GM12878 (cell line): ENCODE data around the gene RRAGA. TPM values are rescaled to one million over a fixed set of nuclear protein-coding genes. Genes with fewer than 3 reads are reported as not detected.

ENCODE experiments used
- ATAC-seq: fragments of 200-7000 bp; cut with Tn5 transposase; 3 replicates; pipeline ENCODE4 v1.9.1; 2020; ENCODE audit warnings: mild to moderate bottlenecking, moderate library complexity
- BruUV-seq: library from RNA; stranded (reverse); fragments of 400-500 nt; replicated peaks from 2 replicates; lab custom pipeline; 2021; lab: Mats Ljungman, UMichigan
- CTCF ChIA-PET: fragments of 300-600 bp; sonication (Branson Sonifier 250); formaldehyde crosslinking; extraction: SDS; loops from one replicate; lab custom pipeline; 2021; ENCODE audit warnings: inconsistent platforms; lab: Yijun Ruan, JAX
- POLR2A ChIA-PET: fragments of 350-600 bp; formaldehyde crosslinking; extraction: SDS; loops from one replicate; lab custom pipeline; 2021; ENCODE audit warnings: inconsistent platforms; lab: Charles Lee
- RAD21 ChIA-PET: fragments of 300-600 bp; sonication (Branson Sonifier 250); formaldehyde crosslinking; loops from one replicate; lab custom pipeline; 2023; ENCODE audit warnings: antibody characterized with exemption; ENCODE audit not compliant: unreplicated experiment; lab: Charles Lee
- SMC1A ChIA-PET: fragments of 300-600 bp; sonication (Branson Sonifier 250); formaldehyde crosslinking; loops from one replicate; lab custom pipeline; 2023; ENCODE audit not compliant: unreplicated experiment, uncharacterized antibody; lab: Charles Lee
- DNase-seq: peaks from one replicate; pipeline ENCODE4 v3.0.0-alpha.2; 2011; ENCODE audit warnings: low read depth, low spot score
- FAIRE-seq: peaks from 3 replicates; lab custom pipeline; 2011; peaks lifted over from hg19 to GRCh38; lab: Jason Lieb, UNC
- H2AFZ ChIP-seq: 2 replicates; pipeline ENCODE4 v1.6.0; 2011; ENCODE audit warnings: low read depth, low read length, control low read depth; ENCODE audit not compliant: control insufficient read depth
- H3K27ac ChIP-seq: 2 replicates; pipeline ENCODE4 v1.5.1; 2011; ENCODE audit warnings: control low read depth; ENCODE audit not compliant: control insufficient read depth, insufficient read depth
- H3K27me3 ChIP-seq, 2 experiments: replicated peaks in 1 of 2; 2 replicates each; pipeline versions ENCODE4 v1.6.0 to v1.6.1; 2011; ENCODE audit warnings: low read length in 1 of 2; ENCODE audit not compliant: control insufficient read depth in 2 of 2, insufficient read depth in 2 of 2
- H3K36me3 ChIP-seq, 2 experiments: 2 replicates each; pipeline ENCODE4 v1.5.1; 2011; ENCODE audit warnings: low read length in 1 of 2; ENCODE audit not compliant: control insufficient read depth in 2 of 2, insufficient read depth in 2 of 2
- H3K4me1 ChIP-seq: 2 replicates; pipeline ENCODE4 v1.6.1; 2011; ENCODE audit warnings: mild to moderate bottlenecking, low read length, moderate library complexity, mixed read lengths; ENCODE audit not compliant: control insufficient read depth, insufficient read depth
- H3K4me2 ChIP-seq: 2 replicates; pipeline ENCODE4 v1.6.0; 2011; ENCODE audit warnings: control low read depth; ENCODE audit not compliant: control insufficient read depth, insufficient read depth
- H3K4me3 ChIP-seq: fragments of 200-600 bp; sonication (generic); 2 replicates; pipeline ENCODE4 v1.5.1; 2016
- H3K79me2 ChIP-seq: 2 replicates; pipeline ENCODE4 v1.6.0; 2011; ENCODE audit warnings: low read length; ENCODE audit not compliant: control insufficient read depth, insufficient read depth
- H3K9ac ChIP-seq: 2 replicates; pipeline ENCODE4 v1.8.0; 2011; ENCODE audit warnings: low read length, control low read depth, mixed read lengths; ENCODE audit not compliant: control insufficient read depth, insufficient read depth
- H3K9me3 ChIP-seq: replicated peaks from 3 replicates; pipeline ENCODE4 v1.5.1; 2011; ENCODE audit warnings: mild to moderate bottlenecking, low read length; ENCODE audit not compliant: control insufficient read depth, insufficient read depth
- H4K20me1 ChIP-seq: 2 replicates; pipeline ENCODE4 v1.6.0; 2011; ENCODE audit not compliant: control insufficient read depth, insufficient read depth
- ASH2L ChIP-seq: fragments of 300-600, 200-600 bp; sonication (generic); IDR thresholded peaks from 2 replicates; pipeline ENCODE4 v1.6.1; 2017; ENCODE audit warnings: low read depth, mild to moderate bottlenecking, borderline replicate concordance
- CBFB ChIP-seq: IDR thresholded peaks from 2 replicates; pipeline ENCODE4 v1.6.1; 2016; ENCODE audit warnings: antibody characterized with exemption, low read depth
- CBX5 ChIP-seq: sonication (generic); IDR thresholded peaks from 2 replicates; pipeline ENCODE4 v1.6.1; 2016; ENCODE audit warnings: low read depth, moderate library complexity, mild to moderate bottlenecking, inconsistent platforms
- EZH2 ChIP-seq: IDR thresholded peaks from 2 replicates; pipeline ENCODE4 v1.6.1; 2012; ENCODE audit warnings: low read depth, mild to moderate bottlenecking, control low read depth, inconsistent platforms, low read length, borderline replicate concordance; ENCODE audit not compliant: control insufficient read depth
- HDAC6 ChIP-seq: fragments of 200-600 bp; sonication (generic); IDR thresholded peaks from one replicate; pipeline ENCODE4 v1.8.0; 2017; ENCODE audit warnings: antibody characterized with exemption; ENCODE audit not compliant: unreplicated experiment
- MEF2A ChIP-seq: IDR thresholded peaks from 2 replicates; pipeline ENCODE4 v1.6.1; 2011; ENCODE audit warnings: low read depth, mild to moderate bottlenecking, low read length, moderate library complexity; ENCODE audit not compliant: insufficient read depth
- MYB ChIP-seq: fragments of 150-350 bp; IDR thresholded peaks from 2 replicates; pipeline ENCODE4 v1.6.1; 2014; ENCODE audit warnings: mild to moderate bottlenecking, low read depth, low read length, borderline replicate concordance
- NFYB ChIP-seq: IDR thresholded peaks from 2 replicates; pipeline ENCODE4 v1.6.1; 2011; ENCODE audit warnings: low read depth, mild to moderate bottlenecking, low read length, improper control_type of control experiment, moderate library complexity; ENCODE audit not compliant: insufficient read depth
- RUNX3 ChIP-seq: IDR thresholded peaks from 2 replicates; pipeline ENCODE4 v1.6.1; 2012; ENCODE audit warnings: low read length, inconsistent platforms
- SIN3A ChIP-seq: IDR thresholded peaks from 2 replicates; pipeline ENCODE4 v1.6.1; 2012; ENCODE audit warnings: low read depth, low read length, improper control_type of control experiment
- SMAD5 ChIP-seq: IDR thresholded peaks from 2 replicates; pipeline ENCODE4 v1.6.1; 2016; ENCODE audit warnings: antibody characterized with exemption, low read depth
- SMARCA5 ChIP-seq: fragments of 450-650 bp; IDR thresholded peaks from 2 replicates; pipeline ENCODE4 v1.6.1; 2017; ENCODE audit warnings: mild to moderate bottlenecking
- SMC3 ChIP-seq: IDR thresholded peaks from 2 replicates; pipeline ENCODE4 v1.6.1; 2011; ENCODE audit warnings: low read length, improper control_type of control experiment, borderline replicate concordance
- SP1 ChIP-seq: IDR thresholded peaks from one replicate; pipeline ENCODE4 v1.6.1; 2011; ENCODE audit warnings: low read depth, low read length
- SRF ChIP-seq, 2 experiments: IDR thresholded peaks; 2 replicates each; pipeline ENCODE4 v1.6.1; 2011; ENCODE audit warnings: low read depth in 2 of 2, low read length in 2 of 2, mild to moderate bottlenecking in 1 of 2, moderate library complexity in 1 of 2
- TBL1XR1 ChIP-seq: IDR thresholded peaks from 2 replicates; pipeline ENCODE4 v1.6.1; 2012; ENCODE audit warnings: low read depth, low read length, improper control_type of control experiment
- ZNF207 ChIP-seq: fragments of 450-650 bp; IDR thresholded peaks from 2 replicates; pipeline ENCODE4 v1.6.1; 2014; ENCODE audit warnings: antibody characterized with exemption, mild to moderate bottlenecking, borderline replicate concordance
- ZSCAN29 ChIP-seq: fragments of 450-650 bp; IDR thresholded peaks from 2 replicates; pipeline ENCODE4 v1.6.1; 2017; ENCODE audit warnings: mild to moderate bottlenecking, moderate library complexity
- WGBS: methylation state at CpG from one replicate; pipeline ENCODE4 v1.1.6; 2016; ENCODE audit warnings: low lambda C conversion rate; ENCODE audit not compliant: insufficient replicate concordance, insufficient coverage; ENCODE audit errors: missing lambda C conversion rate; 5-methylcytosine and 5-hydroxymethylcytosine counted together
- in situ Hi-C: fragments of 300-500 bp; cut with MboI; formaldehyde crosslinking; loops from 9 replicates; pipeline ENCODE4 v1.14.3; 2018; ENCODE audit warnings: mixed read lengths
- intact Hi-C: fragments of 100-400 bp; cut with micrococcal nuclease; formaldehyde crosslinking; loops from one replicate; pipeline ENCODE4 v1.14.2; 2022; ENCODE audit not compliant: unreplicated experiment
- polyA plus RNA-seq, 11 experiments: library from polyadenylated mRNA; depleted of rRNA in 4 of 11; unstranded in 6 of 11; stranded (reverse) in 5 of 11; fragments of >200 nt; fragmentation: Nextera tagmentation in 4 of 11; fragmentation: Illumina TruSeq in 1 of 11; extraction: Ambion mirVana in 4 of 11; extraction: Trizol in 1 of 11; gene quantifications; 1 replicate in 1 of 11; 2 replicates in 10 of 11; pipeline versions ENCODE4 v1.2.1 to v1.2.3, GENCODE V29; 2011 to 2016; ENCODE audit warnings: inconsistent platforms in 2 of 11, missing spikeins in 2 of 11, low read depth in 1 of 11
- total RNA-seq, 4 experiments: library from RNA; depleted of rRNA in 3 of 4; stranded (reverse); fragments of >200 nt in 3 of 4; fragmentation: Illumina TruSeq in 1 of 4; extraction: Trizol in 1 of 4; gene quantifications; 2 replicates each; pipeline versions ENCODE4 v1.2.1 to v1.2.3, GENCODE V29; 2013 to 2021
- TF ChIP-seq, protein P1 (sequence below): fragments of 450-650 bp; conservative IDR thresholded peaks from 2 replicates; pipeline ENCODE4 v1.6.1; 2017; ENCODE audit warnings: mild to moderate bottlenecking, moderate library complexity
- TF ChIP-seq, protein P2 (sequence below): fragments of 450-650 bp; IDR thresholded peaks from 2 replicates; pipeline ENCODE4 v1.6.1; 2017; ENCODE audit warnings: borderline replicate concordance

RRAGA gene
- total and polyA plus RNA-seq, 10 of the 15 experiments (the other 5 are each of a cell fraction or from before 2014, with no cell fraction given), result 10.1 to 74.6 (median 37.9) TPM

GRCh38 chr9:19000133-19000532 is 49.1 kb upstream of the RRAGA start:
- H2AFZ ChIP-seq, result no peak overlapping the region
- BruUV-seq, result no TSS peak
- SMC1A ChIA-PET, result no interaction called here
- H3K27ac ChIP-seq, result no peak overlapping the region
- H3K27me3 ChIP-seq, result peaks cover 0 to 2% of the 10 kb centered on the region in 2 experiments; a peak in 1 of 4 replicates
- POLR2A ChIA-PET, result no interaction called here
- RAD21 ChIA-PET, result no interaction called here
- intact Hi-C loops, result no loop called here
- no peaks in the 10 kb centered on the region; the same call in 2 of the 3 replicates for H3K9me3 ChIP-seq
- WGBS, result 25% methylated on average over 16 of the region's 16 CpGs
- no peak for TF ChIP-seq ZNF207
- no peak for TF ChIP-seq MEF2A
- no peak for TF ChIP-seq NFYB
- no peak for TF ChIP-seq SMC3
- TF ChIP-seq EZH2, result no peak
- no peak for TF ChIP-seq RUNX3
- no peak for TF ChIP-seq TBL1XR1
- TF ChIP-seq SIN3A, result no peak
- TF ChIP-seq, protein P1, sequence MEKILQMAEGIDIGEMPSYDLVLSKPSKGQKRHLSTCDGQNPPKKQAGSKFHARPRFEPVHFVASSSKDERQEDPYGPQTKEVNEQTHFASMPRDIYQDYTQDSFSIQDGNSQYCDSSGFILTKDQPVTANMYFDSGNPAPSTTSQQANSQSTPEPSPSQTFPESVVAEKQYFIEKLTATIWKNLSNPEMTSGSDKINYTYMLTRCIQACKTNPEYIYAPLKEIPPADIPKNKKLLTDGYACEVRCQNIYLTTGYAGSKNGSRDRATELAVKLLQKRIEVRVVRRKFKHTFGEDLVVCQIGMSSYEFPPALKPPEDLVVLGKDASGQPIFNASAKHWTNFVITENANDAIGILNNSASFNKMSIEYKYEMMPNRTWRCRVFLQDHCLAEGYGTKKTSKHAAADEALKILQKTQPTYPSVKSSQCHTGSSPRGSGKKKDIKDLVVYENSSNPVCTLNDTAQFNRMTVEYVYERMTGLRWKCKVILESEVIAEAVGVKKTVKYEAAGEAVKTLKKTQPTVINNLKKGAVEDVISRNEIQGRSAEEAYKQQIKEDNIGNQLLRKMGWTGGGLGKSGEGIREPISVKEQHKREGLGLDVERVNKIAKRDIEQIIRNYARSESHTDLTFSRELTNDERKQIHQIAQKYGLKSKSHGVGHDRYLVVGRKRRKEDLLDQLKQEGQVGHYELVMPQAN, result no peak
- TF ChIP-seq SP1, result no peak
- no peak for TF ChIP-seq CBFB
- no peak for TF ChIP-seq HDAC6
- no peak for TF ChIP-seq SRF (IDR thresholded peaks at IDR 0.05; ENCODE audit: low read depth in 2 of 2, low read length in 2 of 2)
- TF ChIP-seq SMAD5, result no peak
- no peak for TF ChIP-seq ZSCAN29
- no peak for TF ChIP-seq SMARCA5
- TF ChIP-seq CBX5, result no peak
- TF ChIP-seq, protein P2, sequence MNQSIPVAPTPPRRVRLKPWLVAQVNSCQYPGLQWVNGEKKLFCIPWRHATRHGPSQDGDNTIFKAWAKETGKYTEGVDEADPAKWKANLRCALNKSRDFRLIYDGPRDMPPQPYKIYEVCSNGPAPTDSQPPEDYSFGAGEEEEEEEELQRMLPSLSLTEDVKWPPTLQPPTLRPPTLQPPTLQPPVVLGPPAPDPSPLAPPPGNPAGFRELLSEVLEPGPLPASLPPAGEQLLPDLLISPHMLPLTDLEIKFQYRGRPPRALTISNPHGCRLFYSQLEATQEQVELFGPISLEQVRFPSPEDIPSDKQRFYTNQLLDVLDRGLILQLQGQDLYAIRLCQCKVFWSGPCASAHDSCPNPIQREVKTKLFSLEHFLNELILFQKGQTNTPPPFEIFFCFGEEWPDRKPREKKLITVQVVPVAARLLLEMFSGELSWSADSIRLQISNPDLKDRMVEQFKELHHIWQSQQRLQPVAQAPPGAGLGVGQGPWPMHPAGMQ, result no peak
- no peak for TF ChIP-seq MYB
- no peak for TF ChIP-seq ASH2L
- TF ChIP-seq, all 136 proteins: peak for 0
- no peak for ATAC-seq
- CTCF ChIA-PET, result no interaction called here
- H3K79me2 ChIP-seq, result no peaks in the 10 kb centered on the region
- H3K4me3 ChIP-seq, result no peak overlapping the region
- H3K36me3 ChIP-seq, result no peaks in the 10 kb centered on the region
- no peaks in the 10 kb centered on the region for H4K20me1 ChIP-seq
- in situ Hi-C loops, result no loop called here
- no peak for DNase-seq
- no peaks in the 10 kb centered on the region for H3K4me1 ChIP-seq
- H3K9ac ChIP-seq, result no peak overlapping the region
- no peak overlapping the region for H3K4me2 ChIP-seq
- no peak for FAIRE-seq
